T-helper 17 cell (primary cell): Measurements from ENCODE around the gene HNRNPA2B1. TPM values are rescaled to one million over a fixed set of nuclear protein-coding genes. Genes with fewer than 3 reads are reported as not detected.

ENCODE experiments used
- ATAC-seq: fragments of 150-1000 bp; cut with Tn5 transposase; 2 replicates; pipeline ENCODE4 v1.10.0; 2021; ENCODE audit warnings: mild to moderate bottlenecking, moderate library complexity
- DNase-seq, 3 donors: peaks; one replicate each; pipeline versions ENCODE4 v3.0.0 to v3.0.0-alpha.2; 2020 to 2021
- H3K9me3 ChIP-seq: one replicate; pipeline ENCODE4 v1.7.0; 2013; ENCODE audit warnings: low read length, mild to moderate bottlenecking; ENCODE audit not compliant: control insufficient read depth, poor library complexity, severe bottlenecking
- H3K27ac Mint-ChIP-seq: one replicate; pipeline ENCODE4 v1.8.0; 2022; ENCODE audit warnings: mild to moderate bottlenecking, moderate library complexity, mixed read lengths
- H3K27me3 Mint-ChIP-seq: one replicate; pipeline ENCODE4 v1.8.0; 2022; ENCODE audit warnings: mixed read lengths
- H3K36me3 Mint-ChIP-seq: one replicate; pipeline ENCODE4 v1.8.0; 2022; ENCODE audit warnings: low read depth, mixed read lengths
- H3K4me1 Mint-ChIP-seq: one replicate; pipeline ENCODE4 v1.8.0; 2022; ENCODE audit warnings: mild to moderate bottlenecking, mixed read lengths
- H3K4me3 Mint-ChIP-seq: one replicate; pipeline ENCODE4 v1.8.0; 2022; ENCODE audit warnings: mild to moderate bottlenecking, moderate library complexity, mixed read lengths
- total RNA-seq, 4 donors: library from RNA in 2 of 4; stranded (reverse) in 2 of 4; gene quantifications; one replicate each; pipeline ENCODE4 v1.2.3 and lab custom pipeline; 2022 to 2026

The HNRNPA2B1 gene
- total RNA-seq, 2 donors from 2014 or later, result 392 to 399 TPM

DNA sequence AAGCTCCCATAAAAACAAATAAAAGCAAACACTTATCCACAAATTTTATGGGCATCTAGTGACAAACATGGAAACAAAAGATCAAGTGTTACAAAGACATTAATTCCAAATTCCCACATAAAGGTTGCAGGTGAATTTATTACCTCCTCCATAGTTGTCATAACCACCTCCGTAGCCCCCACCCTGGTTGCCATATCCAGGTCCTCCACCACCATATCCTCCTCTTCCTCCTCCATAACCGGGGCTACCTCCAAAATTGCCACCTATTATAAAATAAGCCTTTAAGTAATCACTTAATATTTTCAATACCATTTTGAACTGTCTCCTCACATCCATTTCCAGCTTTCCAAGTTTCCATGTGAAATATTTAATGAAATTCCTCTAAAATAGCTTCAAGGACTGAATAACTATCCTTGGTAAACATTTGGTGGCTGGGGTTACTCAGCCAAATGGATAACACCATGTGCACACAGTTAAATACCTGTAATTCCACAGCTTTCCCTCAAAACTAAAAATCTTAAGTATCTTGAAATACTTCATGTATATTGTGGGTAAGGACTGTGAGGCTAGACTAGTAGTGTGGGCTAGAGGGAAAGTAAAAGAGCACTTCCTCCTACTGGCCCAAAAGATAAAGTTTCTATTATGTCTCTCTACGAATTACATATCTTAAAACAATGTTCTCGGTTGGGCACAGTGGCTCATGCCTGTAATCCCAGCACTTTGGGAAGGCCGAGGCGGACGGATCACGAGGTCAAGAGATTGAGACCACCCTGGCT is 6.9 kb downstream of the HNRNPA2B1 start:
- DNase-seq (no peak), ATAC-seq (peak; percentile 24)
- no peaks in the 10 kb centered on the region for H3K27me3 Mint-ChIP-seq
- H3K9me3 ChIP-seq, result no peaks in the 10 kb centered on the region
- H3K27ac Mint-ChIP-seq, result peak overlapping the region; percentile 99
- H3K4me1 Mint-ChIP-seq, result peaks cover 71% of the 10 kb centered on the region
- H3K36me3 Mint-ChIP-seq, result peaks cover 20% of the 10 kb centered on the region
- H3K4me3 Mint-ChIP-seq, result peak overlapping the region; percentile 89

DNA sequence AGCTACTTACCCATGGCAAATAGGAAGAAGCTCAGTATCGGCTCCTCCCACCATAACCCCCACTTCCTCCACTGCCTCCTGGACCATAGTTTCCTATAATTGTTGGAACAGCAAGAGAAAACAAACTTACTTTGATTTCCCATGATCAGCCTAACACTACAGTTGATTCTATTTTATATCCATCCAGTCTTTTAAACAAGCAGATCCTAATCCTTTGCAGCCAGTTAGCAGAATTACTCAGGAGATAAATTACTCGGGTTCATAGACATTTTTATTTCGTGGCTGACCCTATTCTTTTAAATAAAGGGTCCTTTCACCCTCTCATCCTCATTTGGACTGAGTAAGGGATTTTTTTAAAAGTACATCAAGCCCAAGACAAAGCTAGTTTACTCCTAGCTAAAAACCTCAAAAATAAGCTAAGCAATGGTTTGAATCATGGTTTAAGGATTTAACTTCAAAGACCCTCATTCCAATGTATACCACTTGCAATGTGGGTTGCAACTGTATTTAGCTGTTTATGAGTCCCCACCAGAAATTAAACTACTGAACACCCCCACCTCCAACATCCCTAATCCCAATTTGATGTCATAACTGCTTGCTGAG is 8.0 kb downstream of the HNRNPA2B1 start:
- Mint-ChIP-seq H3K36me3 (peaks cover 20% of the 10 kb centered on the region), H3K27me3 (no peaks in the 10 kb centered on the region), H3K4me1 (peaks cover 75% of the 10 kb centered on the region), H3K4me3 (peak overlapping the region; percentile 89), H3K27ac (peak overlapping the region; percentile 99)
- no peaks in the 10 kb centered on the region for H3K9me3 ChIP-seq
- ATAC-seq (no peak), DNase-seq (no peak)

DNA sequence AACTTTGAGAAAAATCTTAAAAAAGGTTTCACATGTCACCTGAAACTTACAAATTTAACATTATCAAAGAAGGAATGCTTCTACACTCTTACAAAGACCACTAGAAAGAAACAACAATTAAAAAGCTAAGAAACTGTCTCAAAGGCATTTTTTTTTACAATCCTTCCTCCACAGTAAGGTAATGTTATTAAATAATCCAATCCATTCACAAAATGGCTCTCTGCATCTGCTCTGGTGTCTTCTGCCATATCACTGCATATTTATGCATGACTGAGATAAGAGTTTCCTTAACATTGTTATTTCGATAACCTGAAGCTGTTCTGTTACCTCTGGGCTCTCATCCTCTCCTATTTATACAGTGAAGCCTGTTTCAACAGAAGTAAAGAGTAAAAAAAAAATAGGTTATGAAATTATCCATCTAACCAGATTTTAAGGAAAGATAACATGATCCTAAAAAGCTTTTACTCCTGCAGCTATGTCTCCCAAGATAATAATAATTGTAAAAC is 8.5 kb downstream of the HNRNPA2B1 start:
- peak overlapping the region; percentile 99 for H3K27ac Mint-ChIP-seq
- ATAC-seq (no peak), DNase-seq (no peak)
- H3K36me3 Mint-ChIP-seq, result peaks cover 20% of the 10 kb centered on the region
- H3K9me3 ChIP-seq, result no peaks in the 10 kb centered on the region
- peak overlapping the region; percentile 89 for H3K4me3 Mint-ChIP-seq
- peaks cover 76% of the 10 kb centered on the region for H3K4me1 Mint-ChIP-seq
- H3K27me3 Mint-ChIP-seq, result no peaks in the 10 kb centered on the region

DNA sequence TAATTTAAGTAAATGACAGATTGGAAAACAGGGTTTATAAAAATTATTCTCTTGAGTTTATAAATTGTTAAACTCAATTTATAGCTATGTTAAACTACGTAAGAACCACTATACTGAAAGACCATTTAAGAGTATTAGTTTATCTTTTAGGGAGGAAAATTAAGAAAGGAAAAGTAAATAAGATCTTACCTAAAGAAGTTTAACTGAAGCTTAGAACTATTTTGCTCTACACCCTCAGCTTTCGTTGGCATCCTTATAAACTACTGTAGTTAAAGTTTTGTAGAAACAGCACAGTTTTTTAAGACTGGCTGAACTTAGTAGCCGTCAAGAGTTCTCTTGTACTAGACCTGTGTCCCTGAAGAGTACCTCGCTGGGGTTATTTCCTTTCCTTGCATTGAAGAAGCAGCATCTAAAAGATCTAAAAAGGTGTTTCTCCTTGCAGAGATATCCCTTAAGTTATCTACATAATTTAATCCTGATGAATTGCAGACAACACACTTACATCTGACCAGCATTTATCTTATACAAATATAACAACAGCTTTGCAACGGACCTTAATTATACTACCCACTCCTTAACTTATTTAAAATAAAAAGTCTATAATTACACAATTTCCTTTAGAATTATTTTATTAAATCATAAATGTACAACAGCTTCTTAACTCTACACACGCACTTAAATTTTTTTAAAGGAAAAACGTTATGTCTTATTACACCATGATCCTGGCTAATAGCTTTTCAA is 9.1 kb downstream of the HNRNPA2B1 start:
- no peak for ATAC-seq
- peak overlapping the region; percentile 89 for H3K4me3 Mint-ChIP-seq
- peaks cover 16% of the 10 kb centered on the region for H3K36me3 Mint-ChIP-seq
- peak overlapping the region; percentile 99 for H3K27ac Mint-ChIP-seq
- H3K27me3 Mint-ChIP-seq, result no peaks in the 10 kb centered on the region
- H3K4me1 Mint-ChIP-seq, result peaks cover 74% of the 10 kb centered on the region
- no peak for DNase-seq
- no peaks in the 10 kb centered on the region for H3K9me3 ChIP-seq

DNA sequence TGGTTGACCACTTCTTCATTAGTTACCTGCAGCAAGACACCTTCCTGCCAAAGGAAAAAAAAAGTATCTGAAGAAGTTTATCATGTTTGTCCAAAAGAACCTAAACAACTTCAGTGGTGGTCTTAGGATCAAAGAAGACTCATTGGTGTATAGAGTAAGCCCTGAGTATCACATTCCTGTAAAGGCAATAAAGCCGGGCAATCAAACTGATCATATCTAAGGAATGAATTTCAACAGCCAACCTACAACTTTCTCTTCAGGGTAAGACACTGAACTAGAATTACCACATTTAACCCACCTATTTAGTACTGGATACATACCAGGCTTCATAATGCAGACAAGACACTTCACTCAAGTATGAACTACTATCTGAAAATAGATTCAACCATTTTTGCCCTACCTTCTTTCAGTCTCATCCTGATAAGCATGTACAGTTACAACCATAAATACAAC is 10.1 kb downstream of the HNRNPA2B1 start:
- H3K4me1 Mint-ChIP-seq, result peaks cover 71% of the 10 kb centered on the region
- no peaks in the 10 kb centered on the region for H3K27me3 Mint-ChIP-seq
- H3K9me3 ChIP-seq, result no peaks in the 10 kb centered on the region
- H3K27ac Mint-ChIP-seq, result peak overlapping the region; percentile 99
- no peak for DNase-seq
- H3K4me3 Mint-ChIP-seq, result peak overlapping the region; percentile 59
- no peak for ATAC-seq
- H3K36me3 Mint-ChIP-seq, result peaks cover 13% of the 10 kb centered on the region

DNA sequence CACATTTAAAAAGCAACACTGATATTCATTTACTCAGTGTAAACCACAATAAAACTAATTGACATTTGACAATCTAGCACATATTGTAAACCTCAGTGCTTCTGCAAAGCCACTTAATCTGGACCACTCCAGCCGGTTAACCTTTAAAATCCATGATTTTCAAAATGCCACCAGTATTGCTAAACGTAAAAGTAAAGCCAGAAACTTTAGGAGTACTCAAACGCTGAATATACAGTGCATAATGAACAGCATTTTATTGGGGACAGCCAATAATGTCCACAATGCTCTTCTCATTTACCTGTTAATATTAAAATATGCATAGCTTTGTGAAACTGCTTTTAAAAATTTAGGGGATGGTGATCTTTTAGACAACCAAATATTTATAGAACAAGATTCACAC is 10.8 kb downstream of the HNRNPA2B1 start:
- DNase-seq (no peak), ATAC-seq (no peak)
- Mint-ChIP-seq H3K27me3 (no peaks in the 10 kb centered on the region), H3K36me3 (peaks cover 13% of the 10 kb centered on the region), H3K27ac (peak overlapping the region; percentile 99), H3K4me3 (peak overlapping the region; percentile 52), H3K4me1 (peaks cover 67% of the 10 kb centered on the region)
- no peaks in the 10 kb centered on the region for H3K9me3 ChIP-seq

DNA sequence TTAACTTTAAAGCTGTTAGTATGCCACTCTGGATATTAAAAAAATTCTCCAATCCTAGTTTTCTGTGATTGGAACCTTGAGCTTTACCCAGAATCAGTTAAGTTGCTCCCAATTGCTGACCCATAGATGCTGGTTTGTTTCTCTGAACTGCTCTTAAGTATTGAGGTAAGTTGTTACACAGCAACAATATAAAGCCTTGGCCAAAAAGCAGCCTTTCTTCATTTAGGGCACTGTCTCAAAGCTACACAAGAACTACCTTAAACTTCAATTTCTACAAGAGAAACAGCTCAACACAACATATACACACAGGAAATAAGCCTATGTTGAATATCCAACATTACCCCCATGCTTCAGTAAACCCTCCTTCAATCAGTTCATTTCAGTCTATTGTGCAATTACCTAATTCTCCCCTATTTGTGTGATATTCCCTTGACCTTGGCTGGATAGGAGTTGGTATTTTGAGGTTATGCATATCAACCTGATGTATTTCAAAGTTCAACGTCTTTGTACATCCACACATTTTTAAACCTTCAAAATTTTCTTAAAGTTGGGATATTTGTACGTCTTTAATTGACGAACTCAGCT is 11.5 kb downstream of the HNRNPA2B1 start:
- Mint-ChIP-seq H3K27me3 (no peaks in the 10 kb centered on the region), H3K36me3 (peaks cover 13% of the 10 kb centered on the region), H3K27ac (peak overlapping the region; percentile 99), H3K4me3 (peak overlapping the region; percentile 52), H3K4me1 (peaks cover 60% of the 10 kb centered on the region)
- no peaks in the 10 kb centered on the region for H3K9me3 ChIP-seq
- ATAC-seq, result peak; percentile 2
- DNase-seq, result no peak

DNA sequence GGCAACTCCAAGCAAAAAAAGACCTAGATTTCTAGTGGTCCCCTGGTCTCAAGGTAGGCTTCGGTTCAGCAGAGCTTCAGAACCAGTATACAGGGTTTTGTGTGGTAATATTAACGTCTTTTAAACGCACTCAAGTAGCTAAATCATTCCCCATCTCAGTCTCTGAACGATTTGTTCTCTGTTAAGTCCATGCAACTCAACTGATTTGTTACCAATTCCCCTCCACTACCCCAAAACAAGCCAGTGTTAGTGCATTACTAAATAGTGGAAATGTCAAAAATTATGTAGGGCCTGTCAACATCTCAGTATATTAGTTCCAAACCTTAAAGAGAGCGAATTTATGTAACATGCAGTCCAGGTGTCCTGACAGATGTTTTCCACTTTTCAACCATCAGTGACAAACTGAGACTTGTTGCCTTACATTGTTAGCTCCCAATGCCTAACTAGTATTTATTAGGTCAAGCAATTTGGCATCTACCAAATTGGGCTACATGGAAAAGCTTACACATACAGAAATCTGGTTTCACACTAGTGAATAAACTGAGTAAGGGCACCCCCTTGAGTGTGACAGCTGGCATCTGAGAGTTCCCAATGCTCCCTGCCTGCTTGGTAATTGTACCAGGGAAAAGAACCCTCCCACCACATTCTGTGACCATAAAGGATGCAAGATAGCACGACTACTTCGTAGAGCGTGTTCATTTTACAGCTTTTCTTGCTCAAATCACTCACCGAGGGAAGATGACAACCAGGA is 12.2 kb downstream of the HNRNPA2B1 start:
- H3K27me3 Mint-ChIP-seq, result no peaks in the 10 kb centered on the region
- peaks cover 54% of the 10 kb centered on the region for H3K4me1 Mint-ChIP-seq
- peak overlapping the region; percentile 99 for H3K27ac Mint-ChIP-seq
- ATAC-seq (peak; percentile 13), DNase-seq (no peak)
- peaks cover 12% of the 10 kb centered on the region for H3K36me3 Mint-ChIP-seq
- H3K4me3 Mint-ChIP-seq, result peak overlapping the region; percentile 72
- H3K9me3 ChIP-seq, result no peaks in the 10 kb centered on the region

DNA sequence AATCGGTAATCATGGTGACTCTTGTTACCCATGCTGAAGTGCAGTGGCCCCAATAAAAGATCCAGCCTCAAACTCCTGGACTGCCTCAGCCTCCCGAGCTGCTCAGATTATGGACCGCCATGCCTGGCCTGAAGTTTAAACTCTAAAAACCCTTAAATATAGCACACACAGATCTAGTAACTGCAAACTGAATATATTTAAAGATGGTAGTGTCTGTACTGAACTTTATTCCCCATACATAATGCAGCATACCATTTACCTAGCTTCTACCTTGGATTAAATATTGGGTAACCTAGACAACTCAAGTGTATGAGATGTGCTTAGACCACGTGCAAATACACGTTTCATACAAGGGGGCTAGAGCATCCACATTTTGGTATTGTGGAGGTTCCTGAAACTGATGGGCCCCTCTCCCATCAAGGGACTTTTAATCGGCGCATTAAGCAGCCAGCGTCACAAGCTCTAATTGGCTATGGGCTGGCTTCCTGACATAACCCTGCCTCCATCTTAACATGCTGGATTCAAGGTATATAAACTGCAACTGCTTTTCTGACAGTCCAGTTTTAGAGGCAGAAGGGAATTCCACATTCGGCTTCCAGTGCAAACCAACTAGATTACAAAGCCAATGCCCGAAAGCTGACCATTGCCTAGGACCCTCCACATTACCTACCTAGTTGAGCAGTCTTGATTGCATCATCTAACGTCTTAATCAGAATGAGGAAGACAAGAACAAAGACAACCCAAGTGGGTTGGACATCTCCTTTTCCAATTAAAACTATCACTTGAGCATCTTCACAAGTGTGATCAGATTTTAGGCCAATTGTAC is 13.0 kb downstream of the HNRNPA2B1 start:
- Mint-ChIP-seq H3K4me1 (peaks cover 46% of the 10 kb centered on the region), H3K36me3 (peaks cover 8% of the 10 kb centered on the region), H3K4me3 (peak overlapping the region; percentile 72), H3K27ac (peak overlapping the region; percentile 99), H3K27me3 (no peaks in the 10 kb centered on the region)
- ATAC-seq (peak; percentile 30), DNase-seq (no peak)
- H3K9me3 ChIP-seq, result no peaks in the 10 kb centered on the region

DNA sequence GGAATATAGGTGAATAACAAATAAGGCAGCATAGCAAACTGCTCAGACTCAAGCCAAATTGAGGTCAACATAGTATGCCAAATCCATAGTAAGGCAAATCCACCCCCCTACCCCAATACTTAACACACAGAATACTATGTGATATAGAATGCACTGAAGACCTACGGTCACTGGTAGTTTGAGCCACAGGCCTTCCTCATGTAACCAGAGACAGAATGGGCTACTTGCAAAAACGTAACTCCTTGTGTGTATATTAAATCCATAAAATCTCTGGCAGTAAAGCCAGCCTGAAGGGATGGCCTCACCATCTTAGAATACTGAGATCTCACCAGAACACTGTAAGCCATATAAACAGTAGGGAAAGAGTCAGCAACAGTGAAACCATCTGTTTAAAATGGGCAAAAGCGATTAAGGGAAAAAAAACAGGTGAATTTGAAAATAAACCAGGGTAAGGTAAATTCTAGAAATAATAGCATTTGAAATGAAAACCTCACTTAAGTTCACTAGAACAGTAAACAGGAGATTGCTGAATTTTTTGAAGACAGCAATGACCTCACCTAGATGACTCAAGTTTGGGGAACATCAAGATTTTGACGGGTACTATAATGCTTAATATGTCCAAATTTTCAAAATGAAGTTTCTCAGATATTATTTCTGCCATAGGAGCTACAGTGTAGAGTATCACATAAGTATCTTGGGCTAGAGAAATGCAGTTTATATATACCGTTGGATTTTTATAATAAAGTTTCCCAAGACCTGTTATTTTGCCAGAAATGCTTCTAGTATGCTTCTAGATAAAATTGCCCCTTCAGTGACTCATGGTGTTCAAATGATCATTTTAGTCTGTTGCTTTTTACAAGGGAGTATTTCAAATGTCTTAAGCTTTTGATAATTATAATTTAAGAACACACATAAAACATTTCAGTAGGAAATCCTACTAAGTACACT is 13.9 kb downstream of the HNRNPA2B1 start:
- DNase-seq, result no peak
- Mint-ChIP-seq H3K27ac (peak overlapping the region; percentile 99), H3K27me3 (no peaks in the 10 kb centered on the region), H3K4me1 (peaks cover 39% of the 10 kb centered on the region), H3K4me3 (peak overlapping the region; percentile 72), H3K36me3 (peaks cover 5% of the 10 kb centered on the region)
- no peaks in the 10 kb centered on the region for H3K9me3 ChIP-seq
- peak; percentile 10 for ATAC-seq

DNA sequence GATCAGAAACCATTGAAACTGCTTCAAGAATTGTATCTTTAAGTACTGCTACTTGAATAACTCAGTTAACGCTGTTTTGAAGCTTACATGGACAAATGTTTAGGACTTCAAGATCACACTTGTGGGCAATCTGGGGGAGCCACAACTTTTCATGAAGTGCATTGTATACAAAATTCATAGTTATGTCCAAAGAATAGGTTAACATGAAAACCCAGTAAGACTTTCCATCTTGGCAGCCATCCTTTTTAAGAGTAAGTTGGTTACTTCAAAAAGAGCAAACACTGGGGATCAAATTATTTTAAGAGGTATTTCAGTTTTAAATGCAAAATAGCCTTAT is 14.7 kb downstream of the HNRNPA2B1 start:
- H3K27me3 Mint-ChIP-seq, result no peaks in the 10 kb centered on the region
- peaks cover 5% of the 10 kb centered on the region for H3K36me3 Mint-ChIP-seq
- peak overlapping the region; percentile 99 for H3K27ac Mint-ChIP-seq
- H3K4me1 Mint-ChIP-seq, result peaks cover 42% of the 10 kb centered on the region
- no peak overlapping the region for H3K4me3 Mint-ChIP-seq
- no peak for ATAC-seq
- H3K9me3 ChIP-seq, result no peaks in the 10 kb centered on the region
- DNase-seq, result no peak
